Thyroid gland (tissue), 4 donors: Measurements from ENCODE around the gene PEX10.

ENCODE experiments used
- CTCF ChIP-seq, 6 experiments: fragments of 200-600 bp in 3 of 6; fragments of 450-650 bp in 3 of 6; sonication (generic) in 3 of 6; IDR thresholded peaks; one replicate each; pipeline ENCODE4 v1.5.1; 2016 to 2019; ENCODE audit warnings: antibody characterized with exemption in 6 of 6, mild to moderate bottlenecking in 2 of 6, inconsistent platforms in 1 of 6, moderate library complexity in 1 of 6
- POLR2A ChIP-seq, 2 donors: fragments of 450-650 bp; IDR thresholded peaks; one replicate each; pipeline ENCODE4 v1.6.1; 2017; ENCODE audit warnings: antibody characterized with exemption in 2 of 2, mild to moderate bottlenecking in 2 of 2, moderate library complexity in 1 of 2

DNA sequence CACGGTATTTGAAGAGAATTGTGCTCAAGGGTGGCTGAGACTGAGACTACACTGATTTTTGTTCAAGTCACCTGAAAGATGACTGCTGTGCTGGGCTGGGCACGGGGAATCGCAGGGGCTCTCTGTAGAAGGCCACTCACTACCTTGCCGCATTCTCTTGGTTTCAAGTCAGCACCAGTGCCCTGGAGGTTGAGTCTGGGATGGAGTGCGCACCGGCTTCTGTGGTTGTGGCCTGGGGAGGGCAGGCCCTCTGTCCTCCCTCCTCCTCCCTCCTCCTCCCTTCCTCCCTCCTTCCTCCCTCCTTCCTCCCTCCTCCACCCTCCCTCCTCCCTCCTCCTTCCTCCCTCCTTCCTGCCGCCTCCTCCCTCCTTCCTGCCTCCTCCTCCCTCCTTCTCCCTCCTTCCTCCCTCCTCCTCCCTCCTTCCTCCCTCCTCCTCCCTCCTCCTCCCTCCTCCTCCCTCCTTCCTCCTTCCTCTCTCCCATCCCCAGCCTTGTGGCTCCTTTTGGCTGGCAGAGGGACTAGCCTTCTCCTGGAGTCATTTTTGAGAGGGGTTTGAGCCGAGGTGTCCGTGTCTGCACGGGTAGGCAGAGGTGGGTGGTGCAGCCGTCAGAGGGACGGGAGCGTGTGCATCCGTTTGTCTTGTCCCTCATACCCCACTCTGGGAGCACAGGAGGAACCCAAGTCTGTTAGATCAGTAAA is 11.3 kb downstream of the PEX10 start:
- TF ChIP-seq CTCF (IDR thresholded peaks at IDR 0.05) (no peak), POLR2A (IDR thresholded peaks at IDR 0.05) (no peak)
